ENCODE measurements around the gene TTR.

TTR gene

DNA sequence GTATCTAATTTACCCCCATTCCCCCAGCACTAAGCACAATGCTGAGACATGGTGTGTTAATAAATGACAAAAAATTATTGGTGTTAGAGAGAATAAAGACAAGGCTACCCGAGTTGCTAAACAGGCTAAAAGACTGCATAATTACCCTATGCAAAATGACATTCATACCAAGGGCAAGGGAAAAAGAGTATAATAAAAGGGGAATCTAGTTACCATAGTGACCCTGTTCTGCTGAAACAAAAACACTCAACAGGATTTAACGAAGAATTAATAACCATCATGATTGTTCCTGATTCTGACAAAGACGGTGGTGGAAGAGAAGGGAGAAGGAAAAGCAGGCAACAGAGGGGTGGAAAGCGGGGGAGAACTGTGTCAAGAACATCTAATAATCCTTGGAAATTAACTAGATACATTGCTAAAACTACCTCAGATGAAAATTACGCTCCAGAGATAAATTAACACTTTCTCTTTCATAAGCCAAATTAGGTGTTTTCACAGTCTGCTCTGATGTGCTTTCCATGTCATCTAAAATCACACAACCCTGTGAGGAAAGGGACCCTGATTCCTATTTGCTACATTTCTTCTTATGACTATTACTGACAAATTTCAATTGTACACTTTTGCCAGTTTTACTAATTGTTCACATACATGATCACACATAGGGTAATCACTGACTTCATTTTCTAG, 25.5 kb downstream of the TTR start:
- no peak for DNase-seq

DNA sequence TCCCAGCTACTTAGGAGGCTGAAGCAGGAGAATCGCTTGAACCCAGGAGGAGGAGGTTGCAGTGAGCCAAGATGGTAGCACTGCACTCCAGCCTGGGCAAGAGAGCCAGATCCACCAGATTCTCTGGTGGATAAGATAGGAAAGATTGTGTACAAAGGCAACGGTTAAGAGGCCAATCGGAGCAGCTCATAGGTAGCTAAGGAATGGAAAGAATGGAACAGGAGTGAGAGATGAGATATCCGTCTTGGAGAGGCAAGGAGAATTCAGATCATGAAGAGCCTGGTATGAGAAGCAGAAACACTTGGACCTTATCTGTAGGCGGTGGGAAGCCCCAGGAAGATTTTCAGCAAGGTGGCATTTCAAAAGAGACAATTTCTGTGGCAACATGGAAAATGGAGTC, 27.1 kb downstream of the TTR start:
- no peak for DNase-seq

GRCh38 chr18:31619291-31619690, 27.6 kb downstream of the TTR start:
- DNase-seq: no peak

GRCh38 chr18:31624892-31625640, 33.4 kb downstream of the TTR start:
- DNase-seq: no peak

DNA sequence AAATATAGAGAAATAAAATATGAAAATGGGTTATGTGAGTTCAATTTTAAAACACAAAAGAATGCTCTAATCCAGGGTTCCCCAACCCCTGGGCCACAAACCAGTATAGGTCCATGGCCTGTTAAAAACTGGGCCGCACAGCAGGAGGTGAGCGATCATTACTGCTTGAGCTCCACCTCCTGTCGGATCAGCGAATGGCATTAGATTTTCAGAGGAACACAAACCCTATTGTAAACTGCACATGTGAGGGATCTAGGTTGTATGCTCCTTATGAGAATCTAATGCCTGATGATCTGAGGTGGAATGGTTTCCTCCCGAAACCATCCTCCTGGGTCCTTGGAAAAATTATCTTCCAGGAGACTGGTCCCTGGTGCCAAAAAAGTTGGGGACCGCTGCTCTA, 34.7 kb downstream of the TTR start:
- no peak for DNase-seq

- no peak for DNase-seq
Observed at GRCh38 chr18:31630549-31630948, 38.9 kb downstream of the TTR start.

DNA sequence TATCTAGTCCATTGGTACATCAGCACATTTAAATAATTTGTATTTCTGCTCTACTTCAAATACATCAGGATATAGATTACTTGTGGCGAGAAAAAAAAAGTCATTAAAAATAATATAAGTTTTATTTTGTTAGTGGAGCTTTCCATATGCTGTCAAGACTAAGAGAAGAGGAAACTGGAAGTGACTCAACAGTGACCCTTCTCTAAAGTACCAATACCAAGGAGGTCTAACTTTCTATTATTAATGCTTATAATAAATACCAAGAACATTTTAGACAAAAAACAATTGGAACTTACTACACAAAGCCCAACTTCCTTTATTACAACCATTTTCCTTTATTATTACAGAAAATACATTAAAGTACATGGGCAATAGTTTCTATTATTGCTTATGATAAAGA, 39.8 kb downstream of the TTR start:
- DNase-seq: no peak

GRCh38 chr18:31632356-31632755, 40.7 kb downstream of the TTR start:
- no peak for DNase-seq

DNA sequence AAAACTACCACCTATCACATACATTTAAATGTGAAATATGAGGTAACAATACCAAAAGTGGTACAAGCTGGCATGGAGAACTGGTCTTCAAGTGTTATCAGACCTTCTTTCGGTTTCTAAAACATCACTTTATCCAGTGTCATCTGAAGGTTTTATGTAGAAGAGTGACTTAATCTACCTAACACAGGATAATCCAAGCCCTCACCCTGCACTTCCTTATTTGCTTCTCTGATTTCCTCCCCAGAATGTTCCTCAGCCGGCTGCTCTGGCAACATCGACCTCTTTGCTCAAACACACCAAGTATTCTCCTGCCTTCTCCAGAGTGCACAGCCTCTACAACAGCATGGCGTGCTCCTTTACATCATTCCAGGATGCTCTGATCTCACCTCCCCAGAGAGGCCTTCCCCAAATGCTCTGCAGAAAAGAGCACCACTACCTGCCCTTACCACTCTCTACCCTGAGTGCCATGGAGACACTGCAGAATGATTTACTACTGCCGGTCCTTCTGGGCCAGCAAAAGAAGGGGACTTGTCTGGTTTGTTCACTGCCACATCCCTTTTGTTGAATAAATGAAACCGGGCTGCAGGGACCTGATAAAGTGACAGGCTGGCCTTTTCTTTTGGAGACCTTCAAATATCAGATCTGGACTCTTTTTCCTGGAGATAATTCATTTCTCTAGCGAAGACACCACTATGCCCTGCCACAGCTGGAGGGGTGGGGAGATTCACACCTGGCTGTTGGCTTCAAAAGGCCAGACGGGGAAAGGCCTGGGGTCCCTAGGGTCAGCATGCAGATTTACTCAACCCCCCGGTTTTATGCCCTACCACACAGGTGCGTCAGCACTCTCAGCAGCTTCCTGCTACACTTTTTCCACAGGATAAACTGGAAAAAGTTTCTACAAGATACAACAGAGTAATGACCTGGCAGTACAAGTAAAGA, 42.0 kb downstream of the TTR start:
- no peak for DNase-seq

- DNase-seq: no peak
Observed at GRCh38 chr18:31634331-31634713, 42.6 kb downstream of the TTR start.

DNA sequence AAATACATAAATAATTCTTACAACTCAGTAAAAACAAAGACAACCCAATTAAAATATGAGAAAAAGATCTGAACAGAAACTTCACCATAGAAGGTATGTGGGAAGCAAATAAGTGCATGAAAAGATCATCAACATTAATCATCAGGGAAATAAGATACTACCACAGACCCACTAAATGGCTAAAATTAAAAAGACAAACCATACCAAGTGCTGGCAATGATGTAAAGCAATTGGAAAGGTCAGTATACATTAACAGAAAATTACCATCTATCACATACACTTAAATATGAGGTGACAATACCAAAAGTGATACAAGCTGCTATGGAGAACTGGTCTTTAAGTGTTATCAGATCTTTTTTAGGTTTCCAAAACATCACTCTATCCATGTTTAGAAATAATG, 44.7 kb downstream of the TTR start:
- DNase-seq: no peak

- DNase-seq: no peak
Observed at GRCh38 chr18:31637445-31637844, 45.8 kb downstream of the TTR start.

- DNase-seq: no peak
Observed at GRCh38 chr18:31643003-31643402, 51.3 kb downstream of the TTR start.

GRCh38 chr18:31645411-31645810, 53.7 kb downstream of the TTR start:
- DNase-seq: no peak

DNA sequence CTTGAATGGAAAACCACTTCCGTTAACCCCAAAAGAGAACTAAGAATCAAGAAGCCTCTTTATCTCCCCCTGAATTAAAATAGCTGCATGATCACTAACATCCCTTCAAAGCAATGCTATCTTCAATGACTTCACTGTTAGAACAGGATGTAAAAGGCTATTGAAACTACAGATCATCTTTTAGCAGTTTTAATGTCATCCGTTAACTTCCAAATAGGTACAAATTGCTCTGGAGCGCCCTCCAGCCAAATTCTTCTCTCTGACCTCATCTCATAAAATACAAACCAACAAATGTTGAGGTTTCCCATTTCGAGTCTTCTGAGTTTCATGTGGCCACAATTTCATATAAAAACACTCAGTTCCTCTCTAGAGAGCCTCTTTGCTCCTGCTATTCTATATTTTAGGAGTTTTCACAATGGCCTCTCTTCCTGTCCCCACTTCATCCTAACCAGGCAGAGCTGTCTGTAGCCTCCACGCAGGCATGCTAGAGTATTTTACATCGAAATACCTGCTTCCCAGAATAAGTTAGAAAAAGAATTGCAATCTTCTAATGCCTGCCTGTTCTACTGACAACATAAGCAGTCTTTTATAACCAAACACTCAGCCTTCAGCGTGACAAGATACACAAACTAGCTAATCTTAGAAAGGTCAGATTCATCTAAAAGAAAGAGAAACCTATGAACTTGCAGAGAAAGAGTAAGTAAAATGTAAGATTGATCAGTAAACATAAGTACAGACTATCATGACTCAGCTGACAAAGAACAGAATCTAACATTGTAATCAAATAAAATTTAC, 54.9 kb downstream of the TTR start:
- DNase-seq: no peak

GRCh38 chr18:31647127-31647753, 55.6 kb downstream of the TTR start:
- DNase-seq: no peak
